Upper lobe of right lung (tissue), 1 donor: ENCODE results near the gene HRH1. TPM values are rescaled to one million over a fixed set of nuclear protein-coding genes. Genes with fewer than 3 reads are reported as not detected.

Source experiments
- ATAC-seq: fragments of 200-7000 bp; cut with Tn5 transposase; one replicate; pipeline ENCODE4 v1.9.1; 2020; ENCODE audit warnings: mild to moderate bottlenecking, moderate library complexity
- DNase-seq: peaks from one replicate; pipeline ENCODE4 v3.0.0-alpha.2; 2020
- H3K27ac ChIP-seq: fragments of 200-600 bp; one replicate; pipeline ENCODE4 v1.8.0; 2022
- H3K27me3 ChIP-seq: fragments of 200-600 bp; one replicate; pipeline ENCODE4 v1.8.0; 2022; ENCODE audit warnings: mild to moderate bottlenecking
- H3K36me3 ChIP-seq: fragments of 200-600 bp; one replicate; pipeline ENCODE4 v1.8.0; 2022
- H3K4me1 ChIP-seq: fragments of 200-600 bp; one replicate; pipeline ENCODE4 v1.8.0; 2022
- H3K4me3 ChIP-seq: fragments of 200-600 bp; one replicate; pipeline ENCODE4 v1.8.0; 2022; ENCODE audit warnings: mild to moderate bottlenecking
- H3K9me3 ChIP-seq: fragments of 200-600 bp; one replicate; pipeline ENCODE4 v1.8.0; 2022
- CTCF ChIP-seq: fragments of 200-600 bp; IDR thresholded peaks from one replicate; pipeline ENCODE4 v1.8.0; 2022; ENCODE audit warnings: antibody characterized with exemption
- intact Hi-C: fragments of 100-400 bp; cut with DNase I; formaldehyde crosslinking; loops from one replicate; pipeline ENCODE4 v1.11.0; 2022
- total RNA-seq: library from RNA; stranded (reverse); fragmentation: NEBNext Ultra II Directional; extraction: Animal tissue kit (Norgen Biotek cat#: 25700); gene quantifications from one replicate; pipeline ENCODE4 v1.2.1, GENCODE V29; 2021
- donor health status: DM: no; HTN: yes; CAD: no; lungs with severe emphysema.

The HRH1 gene
- total RNA-seq, 1 donor from 2014 or later, result 12.0 TPM

- Histone ChIP-seq H3K9me3 (no peaks in the 10 kb centered on the region), H3K4me1 (peaks cover 14% of the 10 kb centered on the region), H3K27me3 (peaks cover 25% of the 10 kb centered on the region), H3K36me3 (no peaks in the 10 kb centered on the region), H3K4me3 (peak overlapping the region; percentile 50), H3K27ac (peak overlapping the region; percentile 42)
- intact Hi-C loops, result loop anchor here (10.0 kb wide), 1 partner anchor 179 kb away; no protein-coding TSS in a partner anchor
- ATAC-seq (peak; percentile 80), DNase-seq (no peak)
- TF ChIP-seq CTCF, result peak; percentile 58
Measured at GRCh38 chr3:11155341-11156025, 1.2 kb downstream of the HRH1 start.

- ATAC-seq, result no peak
- Histone ChIP-seq H3K36me3 (no peaks in the 10 kb centered on the region), H3K9me3 (no peaks in the 10 kb centered on the region), H3K27ac (no peak overlapping the region), H3K4me1 (peaks cover 14% of the 10 kb centered on the region), H3K27me3 (peaks cover 25% of the 10 kb centered on the region), H3K4me3 (peak overlapping the region; percentile 50)
- intact Hi-C loops, result loop anchor here (10.0 kb wide), 1 partner anchor 179 kb away; no protein-coding TSS in a partner anchor
- DNase-seq, result no peak
- TF ChIP-seq CTCF, result no peak
Measured at GRCh38 chr3:11156026-11156410, 1.7 kb downstream of the HRH1 start.

- no peak for ATAC-seq
- DNase-seq, result no peak
- H3K36me3 ChIP-seq, result no peaks in the 10 kb centered on the region
- no peak for TF ChIP-seq CTCF
- peaks cover 14% of the 10 kb centered on the region for H3K4me1 ChIP-seq
- no peak overlapping the region for H3K4me3 ChIP-seq
- intact Hi-C loops, result loop anchor here (10.0 kb wide), 1 partner anchor 177 kb away; no protein-coding TSS in a partner anchor
- H3K27me3 ChIP-seq, result peaks cover 25% of the 10 kb centered on the region
- no peaks in the 10 kb centered on the region for H3K9me3 ChIP-seq
- no peak overlapping the region for H3K27ac ChIP-seq
Measured at GRCh38 chr3:11157421-11157820, 3.1 kb downstream of the HRH1 start.

GRCh38 chr3:11159421-11159904 is 5.2 kb downstream of the HRH1 start:
- H3K9me3 ChIP-seq, result no peaks in the 10 kb centered on the region
- H3K36me3 ChIP-seq, result no peaks in the 10 kb centered on the region
- no peak for TF ChIP-seq CTCF
- peaks cover 18% of the 10 kb centered on the region for H3K27me3 ChIP-seq
- DNase-seq (no peak), ATAC-seq (peak; percentile 73)
- no peak overlapping the region for H3K27ac ChIP-seq
- H3K4me1 ChIP-seq, result peaks cover 14% of the 10 kb centered on the region
- intact Hi-C loops, result loop anchor here (10.0 kb wide), 1 partner anchor 175 kb away; no protein-coding TSS in a partner anchor
- no peak overlapping the region for H3K4me3 ChIP-seq

GRCh38 chr3:11161666-11162065 is 7.4 kb downstream of the HRH1 start:
- ATAC-seq (no peak), DNase-seq (no peak)
- no peak overlapping the region for H3K4me3 ChIP-seq
- no peaks in the 10 kb centered on the region for H3K27me3 ChIP-seq
- H3K36me3 ChIP-seq, result no peaks in the 10 kb centered on the region
- no peaks in the 10 kb centered on the region for H3K9me3 ChIP-seq
- no peak overlapping the region for H3K27ac ChIP-seq
- TF ChIP-seq CTCF, result no peak
- peaks cover 3% of the 10 kb centered on the region for H3K4me1 ChIP-seq
- intact Hi-C loops, result no loop called here
